Liver (tissue), 9 donors: ENCODE data around the gene CEP350. TPM values are rescaled to one million over a fixed set of nuclear protein-coding genes. Genes with fewer than 3 reads are reported as not detected.
"Not testable (repeated sequence)": the region's sequence is repeated elsewhere in the genome, so short reads cannot be mapped to it uniquely, and the experiment has no call there.

Source experiments
- DNase-seq: peaks from one replicate; pipeline ENCODE4 v3.0.0-alpha.2; 2017; ENCODE audit warnings: low spot score
- H3K27ac ChIP-seq, 2 donors: one replicate each; pipeline ENCODE4 v1.7.0; 2013; ENCODE audit warnings: inconsistent platforms in 2 of 2, low read length in 2 of 2, control low read depth in 1 of 2, low read depth in 1 of 2, mild to moderate bottlenecking in 1 of 2
- H3K27me3 ChIP-seq, 4 donors: one replicate each; pipeline versions ENCODE4 v1.6.1 to v1.7.0; 2013; ENCODE audit warnings: low read length in 3 of 4, inconsistent platforms in 1 of 4, mild to moderate bottlenecking in 1 of 4, moderate library complexity in 1 of 4; ENCODE audit not compliant: control insufficient read depth in 4 of 4, insufficient read depth in 4 of 4
- H3K36me3 ChIP-seq, 4 donors: one replicate each; pipeline versions ENCODE4 v1.6.1 to v1.7.0; 2013; ENCODE audit warnings: low read length in 3 of 4, mild to moderate bottlenecking in 3 of 4, low read depth in 1 of 4, moderate library complexity in 1 of 4; ENCODE audit not compliant: control insufficient read depth in 4 of 4, insufficient read depth in 3 of 4
- H3K4me1 ChIP-seq, 4 donors: one replicate each; pipeline versions ENCODE4 v1.6.1 to v1.7.0; 2013; ENCODE audit warnings: low read length in 3 of 4, mild to moderate bottlenecking in 3 of 4, moderate library complexity in 1 of 4; ENCODE audit not compliant: control insufficient read depth in 4 of 4, insufficient read depth in 4 of 4
- H3K4me3 ChIP-seq, 3 donors: one replicate each; pipeline versions ENCODE4 v1.6.1 to v1.7.0; 2013; ENCODE audit warnings: low read length in 3 of 3, control low read depth in 1 of 3, low read depth in 1 of 3, mild to moderate bottlenecking in 1 of 3
- H3K9ac ChIP-seq, 2 donors: one replicate each; pipeline ENCODE4 v1.7.0; 2013; ENCODE audit warnings: low read length in 2 of 2, mild to moderate bottlenecking in 2 of 2, moderate library complexity in 2 of 2, control low read depth in 1 of 2, low read depth in 1 of 2
- H3K9me3 ChIP-seq, 4 donors: one replicate each; pipeline versions ENCODE4 v1.6.1 to v1.7.0; 2013; ENCODE audit warnings: low read length in 3 of 4; ENCODE audit not compliant: control insufficient read depth in 4 of 4
- ATF3 ChIP-seq: IDR thresholded peaks from 2 replicates; pipeline ENCODE4 v1.6.1; 2016; ENCODE audit warnings: antibody characterized with exemption
- CTCF ChIP-seq: fragments of 150-350 bp; IDR thresholded peaks from 2 replicates; pipeline ENCODE4 v1.5.1; 2017; ENCODE audit warnings: improper control_type of control experiment, low read depth, low read length; ENCODE audit not compliant: missing input control
- FOXA1 ChIP-seq: IDR thresholded peaks from 2 replicates; pipeline ENCODE4 v1.6.1; 2016; ENCODE audit warnings: antibody characterized with exemption
- GABPA ChIP-seq, 2 donors: IDR thresholded peaks in 1 of 2; conservative IDR thresholded peaks in 1 of 2; 2 replicates each; pipeline ENCODE4 v1.6.1; 2016; ENCODE audit warnings: antibody characterized with exemption in 2 of 2, mild to moderate bottlenecking in 1 of 2, moderate library complexity in 1 of 2
- HNF4A ChIP-seq, 2 donors: conservative IDR thresholded peaks; 2 replicates each; pipeline ENCODE4 v1.6.1; 2016; ENCODE audit warnings: antibody characterized with exemption in 2 of 2, mild to moderate bottlenecking in 2 of 2
- HNF4G ChIP-seq: IDR thresholded peaks from 2 replicates; pipeline ENCODE4 v1.6.1; 2016; ENCODE audit warnings: antibody characterized with exemption
- JUND ChIP-seq, 2 donors: IDR thresholded peaks; 2 replicates each; pipeline ENCODE4 v1.6.1; 2016; ENCODE audit warnings: antibody characterized with exemption in 2 of 2
- MAX ChIP-seq: IDR thresholded peaks from 2 replicates; pipeline ENCODE4 v1.6.1; 2016; ENCODE audit warnings: antibody characterized with exemption
- NR2F2 ChIP-seq: IDR thresholded peaks from 2 replicates; pipeline ENCODE4 v1.6.1; 2016; ENCODE audit warnings: antibody characterized with exemption
- REST ChIP-seq: IDR thresholded peaks from 2 replicates; pipeline ENCODE4 v1.6.1; 2016; ENCODE audit warnings: antibody characterized with exemption, mild to moderate bottlenecking
- SP1 ChIP-seq: IDR thresholded peaks from 2 replicates; pipeline ENCODE4 v1.6.1; 2018; ENCODE audit warnings: antibody characterized with exemption, mild to moderate bottlenecking
- YY1 ChIP-seq: IDR thresholded peaks from 2 replicates; pipeline ENCODE4 v1.6.1; 2016; ENCODE audit warnings: antibody characterized with exemption, mild to moderate bottlenecking
- ZBTB33 ChIP-seq: IDR thresholded peaks from 2 replicates; pipeline ENCODE4 v1.6.1; 2016; ENCODE audit warnings: antibody characterized with exemption
- WGBS: extraction: QIAGEN DNeasy Blood & Tissue Kit; methylation state at CpG from one replicate; pipeline ENCODE4 v1.1.7; 2013; 5-methylcytosine and 5-hydroxymethylcytosine counted together
- polyA plus RNA-seq, 2 donors: library from polyadenylated mRNA; stranded (reverse) in 1 of 2; unstranded in 1 of 2; fragments of 200-250 nt in 1 of 2; fragments of >200 nt in 1 of 2; fragmentation: Nextera tagmentation in 1 of 2; extraction: Ambion mirVana in 1 of 2; gene quantifications; one replicate each; pipeline versions ENCODE4 v1.2.1 to v1.2.3, GENCODE V29; 2013 to 2015
- total RNA-seq, 2 donors: library from RNA; depleted of rRNA; stranded (reverse); fragments of >200 nt; gene quantifications; one replicate each; pipeline ENCODE4 v1.2.3, GENCODE V29; 2014
- donor health status: healthy.
- donor health status: healthy.
- donor health status: healthy.
- donor health status: healthy.
- donor health status: healthy.

CEP350 gene
- total and polyA plus RNA-seq, 4 donors, result 4.5 to 49.0 (median 18.9) TPM

- Histone ChIP-seq H3K9me3 (no peaks in the 10 kb centered on the region), H3K9ac (peak overlapping the region; percentile 9 to 77), H3K36me3 (peaks cover 0 to 2% (median 0%) of the 10 kb centered on the region in 4 donors), H3K27me3 (no peaks in the 10 kb centered on the region), H3K4me3 (peak overlapping the region; percentile 73 to 88 (median 87)), H3K4me1 (peaks cover 0 to 27% (median 13%) of the 10 kb centered on the region in 4 donors), H3K27ac (no peak overlapping the region)
- DNase-seq, result no peak
- TF ChIP-seq HNF4G (no peak), GABPA (IDR thresholded peaks at IDR 0.05 in 1 of 2, conservative IDR thresholded peaks at IDR 0.05 in 1 of 2) (no peak), FOXA1 (no peak), ATF3 (no peak), ZBTB33 (no peak), YY1 (peak; percentile 1), REST (no peak)
- 4% methylated on average over 3 of the region's 3 CpGs for WGBS
Measured at GRCh38 chr1:179955731-179956130, 1.1 kb downstream of the CEP350 start.

- H3K36me3 ChIP-seq, result peaks cover 0 to 2% (median 0%) of the 10 kb centered on the region in 4 donors
- peaks cover 0 to 27% (median 13%) of the 10 kb centered on the region in 4 donors for H3K4me1 ChIP-seq
- WGBS, result 93% methylated on average over 3 of the region's 3 CpGs
- TF ChIP-seq CTCF, result no peak
- TF ChIP-seq NR2F2, result no peak
- no peak for TF ChIP-seq JUND (IDR thresholded peaks at IDR 0.05)
- no peak for TF ChIP-seq GABPA (IDR thresholded peaks at IDR 0.05 in 1 of 2, conservative IDR thresholded peaks at IDR 0.05 in 1 of 2)
- no peak for TF ChIP-seq ZBTB33
- no peak for TF ChIP-seq MAX
- no peak for TF ChIP-seq REST
- no peak for TF ChIP-seq SP1
- no peak for TF ChIP-seq HNF4A (conservative IDR thresholded peaks at IDR 0.05)
- TF ChIP-seq FOXA1, result no peak
- no peaks in the 10 kb centered on the region for H3K27me3 ChIP-seq
- no peak overlapping the region for H3K9ac ChIP-seq
- no peak overlapping the region for H3K27ac ChIP-seq
- no peak for DNase-seq
- H3K9me3 ChIP-seq, result no peaks in the 10 kb centered on the region
- H3K4me3 ChIP-seq, result no peak overlapping the region
Measured at GRCh38 chr1:179958359-179958758, 3.7 kb downstream of the CEP350 start.

- not testable (repeated sequence) for H3K9ac ChIP-seq, H3K4me3 ChIP-seq, H3K27ac ChIP-seq, H3K36me3 ChIP-seq, H3K27me3 ChIP-seq, DNase-seq, H3K9me3 ChIP-seq
- peaks cover 0 to 10% (median 0%) of the 10 kb centered on the region in 4 donors for H3K4me1 ChIP-seq
- 98% methylated on average over 8 of the region's 8 CpGs for WGBS
Measured at GRCh38 chr1:179962168-179962567, 7.6 kb downstream of the CEP350 start.
